Measurements from ENCODE around the gene PECR. TPM values are rescaled to one million over a fixed set of nuclear protein-coding genes. Genes with fewer than 3 reads are reported as not detected.

The PECR gene
- total and polyA plus RNA-seq, 10 of the 15 experiments (the other 5 are each of a cell fraction or from before 2014, with no cell fraction given), result 7.6 to 37.4 (median 25.7) TPM

DNA sequence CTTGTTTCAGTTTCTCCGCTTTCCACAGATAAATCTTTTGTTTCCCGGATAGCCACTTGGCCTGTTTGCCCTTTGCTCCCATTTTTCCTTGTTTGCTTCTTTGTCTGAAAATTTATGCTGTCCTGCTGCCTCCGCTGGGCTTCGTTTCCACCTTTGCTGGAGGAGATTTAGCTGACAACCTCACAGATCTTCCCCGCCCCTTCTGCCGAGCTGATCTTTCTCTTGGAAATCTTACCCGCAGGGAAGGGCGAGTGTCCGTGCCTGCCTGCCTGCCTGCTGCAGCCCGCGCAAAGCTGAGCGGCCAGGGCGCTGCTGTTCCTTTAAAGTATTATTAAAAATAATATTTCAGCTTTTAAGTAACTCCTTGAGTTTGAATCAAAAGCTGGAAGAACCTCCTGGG, 26.2 kb upstream of the PECR start (continued):
- TF ChIP-seq, protein P1, sequence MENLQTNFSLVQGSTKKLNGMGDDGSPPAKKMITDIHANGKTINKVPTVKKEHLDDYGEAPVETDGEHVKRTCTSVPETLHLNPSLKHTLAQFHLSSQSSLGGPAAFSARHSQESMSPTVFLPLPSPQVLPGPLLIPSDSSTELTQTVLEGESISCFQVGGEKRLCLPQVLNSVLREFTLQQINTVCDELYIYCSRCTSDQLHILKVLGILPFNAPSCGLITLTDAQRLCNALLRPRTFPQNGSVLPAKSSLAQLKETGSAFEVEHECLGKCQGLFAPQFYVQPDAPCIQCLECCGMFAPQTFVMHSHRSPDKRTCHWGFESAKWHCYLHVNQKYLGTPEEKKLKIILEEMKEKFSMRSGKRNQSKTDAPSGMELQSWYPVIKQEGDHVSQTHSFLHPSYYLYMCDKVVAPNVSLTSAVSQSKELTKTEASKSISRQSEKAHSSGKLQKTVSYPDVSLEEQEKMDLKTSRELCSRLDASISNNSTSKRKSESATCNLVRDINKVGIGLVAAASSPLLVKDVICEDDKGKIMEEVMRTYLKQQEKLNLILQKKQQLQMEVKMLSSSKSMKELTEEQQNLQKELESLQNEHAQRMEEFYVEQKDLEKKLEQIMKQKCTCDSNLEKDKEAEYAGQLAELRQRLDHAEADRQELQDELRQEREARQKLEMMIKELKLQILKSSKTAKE (IDR thresholded peaks at IDR 0.05; ENCODE audit: low read depth, poor library complexity, severe bottlenecking), result no peak
- TF ChIP-seq SREBF1 (IDR thresholded peaks at IDR 0.05; ENCODE audit: low read length) (no peak), USF1 (IDR thresholded peaks at IDR 0.05; ENCODE audit: borderline replicate concordance, extremely low read length, insufficient read depth, low read depth, low read length) (no peak)

DNA sequence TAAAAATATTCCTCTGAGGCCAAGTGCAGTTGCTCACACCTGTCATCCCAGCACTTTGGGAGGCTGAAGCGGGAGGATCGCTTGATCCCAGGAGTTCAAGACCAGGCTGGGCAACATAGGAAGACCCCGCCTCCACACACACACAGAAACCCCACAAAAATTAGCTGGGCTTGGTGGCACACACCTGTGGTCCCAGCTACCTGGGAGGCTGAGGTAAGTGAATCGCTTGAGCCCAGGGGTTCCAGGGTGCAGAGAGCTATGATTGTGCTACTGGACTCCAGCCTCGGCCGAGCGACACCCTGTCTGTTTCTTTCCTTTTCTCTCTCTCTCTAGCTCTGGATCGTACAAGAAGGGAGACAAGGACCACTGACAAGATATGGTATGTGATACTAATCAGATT, 25.7 kb upstream of the PECR start:
- H3K4me2 ChIP-seq (ENCODE audit: control insufficient read depth, insufficient read depth), result no peak overlapping the region
- TF ChIP-seq FOXM1 (IDR thresholded peaks at IDR 0.05; ENCODE audit: low read depth, low read length) (no peak), EGR1 (IDR thresholded peaks at IDR 0.05; ENCODE audit: borderline replicate concordance in 1 of 2, low read depth in 2 of 2, low read length in 2 of 2) (no peak), NR2C2 (IDR thresholded peaks at IDR 0.05; ENCODE audit: borderline replicate concordance, control insufficient read depth, insufficient read length, low read depth) (no peak), KDM1A (IDR thresholded peaks at IDR 0.05; ENCODE audit: borderline replicate concordance) (no peak), ZNF622 (IDR thresholded peaks at IDR 0.05) (no peak), NR2C1 (IDR thresholded peaks at IDR 0.05) (no peak), TCF7 (IDR thresholded peaks at IDR 0.05; ENCODE audit: borderline replicate concordance) (no peak), RAD21 (IDR thresholded peaks at IDR 0.05; ENCODE audit: insufficient read depth, low read depth, low read length) (no peak), MEF2B (IDR thresholded peaks at IDR 0.05; ENCODE audit: partially characterized antibody, poor library complexity, severe bottlenecking) (no peak), BRCA1 (IDR thresholded peaks at IDR 0.05; ENCODE audit: low read depth, low read length) (no peak), JUNB (IDR thresholded peaks at IDR 0.05) (no peak), FOXK2 (IDR thresholded peaks at IDR 0.05) (no peak)
- TF ChIP-seq, protein P2, sequence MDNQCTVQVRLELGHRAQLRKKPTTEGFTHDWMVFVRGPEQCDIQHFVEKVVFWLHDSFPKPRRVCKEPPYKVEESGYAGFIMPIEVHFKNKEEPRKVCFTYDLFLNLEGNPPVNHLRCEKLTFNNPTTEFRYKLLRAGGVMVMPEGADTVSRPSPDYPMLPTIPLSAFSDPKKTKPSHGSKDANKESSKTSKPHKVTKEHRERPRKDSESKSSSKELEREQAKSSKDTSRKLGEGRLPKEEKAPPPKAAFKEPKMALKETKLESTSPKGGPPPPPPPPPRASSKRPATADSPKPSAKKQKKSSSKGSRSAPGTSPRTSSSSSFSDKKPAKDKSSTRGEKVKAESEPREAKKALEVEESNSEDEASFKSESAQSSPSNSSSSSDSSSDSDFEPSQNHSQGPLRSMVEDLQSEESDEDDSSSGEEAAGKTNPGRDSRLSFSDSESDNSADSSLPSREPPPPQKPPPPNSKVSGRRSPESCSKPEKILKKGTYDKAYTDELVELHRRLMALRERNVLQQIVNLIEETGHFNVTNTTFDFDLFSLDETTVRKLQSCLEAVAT (IDR thresholded peaks at IDR 0.05), result no peak
- TF ChIP-seq, protein P3, sequence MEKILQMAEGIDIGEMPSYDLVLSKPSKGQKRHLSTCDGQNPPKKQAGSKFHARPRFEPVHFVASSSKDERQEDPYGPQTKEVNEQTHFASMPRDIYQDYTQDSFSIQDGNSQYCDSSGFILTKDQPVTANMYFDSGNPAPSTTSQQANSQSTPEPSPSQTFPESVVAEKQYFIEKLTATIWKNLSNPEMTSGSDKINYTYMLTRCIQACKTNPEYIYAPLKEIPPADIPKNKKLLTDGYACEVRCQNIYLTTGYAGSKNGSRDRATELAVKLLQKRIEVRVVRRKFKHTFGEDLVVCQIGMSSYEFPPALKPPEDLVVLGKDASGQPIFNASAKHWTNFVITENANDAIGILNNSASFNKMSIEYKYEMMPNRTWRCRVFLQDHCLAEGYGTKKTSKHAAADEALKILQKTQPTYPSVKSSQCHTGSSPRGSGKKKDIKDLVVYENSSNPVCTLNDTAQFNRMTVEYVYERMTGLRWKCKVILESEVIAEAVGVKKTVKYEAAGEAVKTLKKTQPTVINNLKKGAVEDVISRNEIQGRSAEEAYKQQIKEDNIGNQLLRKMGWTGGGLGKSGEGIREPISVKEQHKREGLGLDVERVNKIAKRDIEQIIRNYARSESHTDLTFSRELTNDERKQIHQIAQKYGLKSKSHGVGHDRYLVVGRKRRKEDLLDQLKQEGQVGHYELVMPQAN (conservative IDR thresholded peaks at IDR 0.05), result no peak

More for the DNA sequence above, 25.7 kb upstream of the PECR start:
- ChIA-PET RAD21 (ENCODE audit: unreplicated experiment) (interaction anchor here (1.1 to 1.4 kb wide), 3 partner anchors 25 to 73 kb away, joined by 3 read pairs; no protein-coding TSS in a partner anchor), POLR2A (interaction anchor here (1.0 to 4.5 kb wide), 3 partner anchors 16 to 74 kb away, joined by 3 to 42 read pairs (median 23); partner anchors contain the start of genes PECR and TMEM169), CTCF (interaction anchor here (0.9 to 8.6 kb wide), 6 partner anchors 13 to 73 kb away, joined by 3 to 105 read pairs (median 17); no protein-coding TSS in a partner anchor), SMC1A (ENCODE audit: uncharacterized antibody, unreplicated experiment) (interaction anchor here (0.6 to 7.6 kb wide), 9 partner anchors 14 to 296 kb away, joined by 3 to 59 read pairs (median 4); partner anchors contain the start of genes PECR and TMEM169)
- Histone ChIP-seq H3K4me3 (no peak overlapping the region), H4K20me1 (ENCODE audit: control insufficient read depth, insufficient read depth) (no peaks in the 10 kb centered on the region), H3K27ac (ENCODE audit: control insufficient read depth, insufficient read depth) (no peak overlapping the region), H3K79me2 (ENCODE audit: control insufficient read depth, insufficient read depth, low read length) (peaks cover 33% of the 10 kb centered on the region), H3K36me3 (ENCODE audit: control insufficient read depth in 2 of 2, insufficient read depth in 2 of 2, low read length in 1 of 2) (no peaks in the 10 kb centered on the region; a peak in 1 of 4 replicates), H2AFZ (ENCODE audit: control insufficient read depth, low read depth, low read length) (no peak overlapping the region), H3K9me3 (replicated peaks; ENCODE audit: control insufficient read depth, insufficient read depth, low read length) (no peaks in the 10 kb centered on the region), H3K9ac (ENCODE audit: control insufficient read depth, insufficient read depth, low read length) (no peak overlapping the region), H3K4me1 (ENCODE audit: control insufficient read depth, insufficient read depth, low read length) (peaks cover 13% of the 10 kb centered on the region), H3K27me3 (replicated peaks in 1 of 2; ENCODE audit: control insufficient read depth in 2 of 2, insufficient read depth in 2 of 2, low read length in 1 of 2) (no peaks in the 10 kb centered on the region)
- in situ Hi-C loops (cut with MboI) (no loop called here), intact Hi-C loops (cut with micrococcal nuclease; ENCODE audit: unreplicated experiment) (no loop called here)
- no peak for ATAC-seq
- FAIRE-seq, result no peak
- DNase-seq (ENCODE audit: low read depth, low spot score), result no peak
- no TSS peak for BruUV-seq (replicated peaks)
- WGBS (ENCODE audit: insufficient coverage, insufficient replicate concordance, low lambda C conversion rate, missing lambda C conversion rate), result 83% methylated on average over 6 of the region's 8 CpGs

All from GM12878 (cell line).